GM21723 (cell line): ENCODE data around the gene NRIP2.
A peak's percentile ranks its signal among the peaks of the same experiment; 100 is the strongest.
"Not testable (repeated sequence)": the region's sequence is repeated elsewhere in the genome, so short reads cannot be mapped to it uniquely, and the experiment has no call there.

Source experiments
- ATAC-seq: cut with Tn5 transposase; IDR thresholded peaks from one replicate; pipeline ENCODE4 v1.9.1; 2021; ENCODE audit warnings: mild to moderate bottlenecking, moderate library complexity; ENCODE audit not compliant: unreplicated experiment

The NRIP2 gene

GRCh38 chr12:2834581-2835491 is at the start of gene NRIP2:
Gene NRIP2, minus strand, starts transcription at chr12:2835035. Its CDS starts 52 bp downstream, at chr12:2834983.
- no peak for ATAC-seq

GRCh38 chr12:2879853-2880252 is 45.0 kb upstream of the NRIP2 start:
- no peak for ATAC-seq

GRCh38 chr12:2877953-2878732 is 43.3 kb upstream of the NRIP2 start:
- no peak for ATAC-seq

GRCh38 chr12:2877047-2877952 is 42.5 kb upstream of the NRIP2 start, which contains the start of the genes FOXM1 and RHNO1:
Gene FOXM1, minus strand, starts transcription at chr12:2877174. Its CDS starts 2,696 bp downstream, at chr12:2874478.
Gene RHNO1, plus strand, starts transcription at chr12:2877223. Its CDS starts 8,144 bp downstream, at chr12:2885367.
- ATAC-seq: peak; percentile 75

- peak; percentile 36 for ATAC-seq
These were observed 41.7 kb upstream of the NRIP2 start for GRCh38 chr12:2876431-2877046.

- not testable (repeated sequence) for ATAC-seq
These were observed 34.3 kb upstream of the NRIP2 start for GRCh38 chr12:2868986-2869632.

GRCh38 chr12:2864198-2864597 is 29.4 kb upstream of the NRIP2 start:
- no peak for ATAC-seq

GRCh38 chr12:2863402-2863801 is 28.6 kb upstream of the NRIP2 start:
- ATAC-seq: not testable (repeated sequence)

- ATAC-seq: no peak
These were observed 28.0 kb upstream of the NRIP2 start for GRCh38 chr12:2862876-2863275.

GRCh38 chr12:2860170-2860569 is 25.3 kb upstream of the NRIP2 start:
- ATAC-seq: no peak

- ATAC-seq: no peak
These were observed 24.1 kb upstream of the NRIP2 start for GRCh38 chr12:2858944-2859421.

GRCh38 chr12:2858334-2858733 is 23.5 kb upstream of the NRIP2 start:
- ATAC-seq: no peak

GRCh38 chr12:2857576-2857975 is 22.7 kb upstream of the NRIP2 start:
- ATAC-seq: no peak

GRCh38 chr12:2857021-2857431 is 22.2 kb upstream of the NRIP2 start, which contains the start of gene TEX52:
Gene TEX52, minus strand, starts transcription at chr12:2857039. Its CDS starts 13 bp downstream, at chr12:2857026.
- ATAC-seq: no peak

- ATAC-seq: no peak
These were observed 21.2 kb upstream of the NRIP2 start for GRCh38 chr12:2856051-2856450.

- ATAC-seq: no peak
These were observed 20.7 kb upstream of the NRIP2 start for GRCh38 chr12:2855546-2855945.

- no peak for ATAC-seq
These were observed 20.0 kb upstream of the NRIP2 start for GRCh38 chr12:2854669-2855453.

- ATAC-seq: no peak
These were observed 18.8 kb upstream of the NRIP2 start for GRCh38 chr12:2853626-2854025.

GRCh38 chr12:2851931-2852330 is 17.1 kb upstream of the NRIP2 start:
- no peak for ATAC-seq
